ENCODE data around the gene CPB2.

CPB2 gene

DNA sequence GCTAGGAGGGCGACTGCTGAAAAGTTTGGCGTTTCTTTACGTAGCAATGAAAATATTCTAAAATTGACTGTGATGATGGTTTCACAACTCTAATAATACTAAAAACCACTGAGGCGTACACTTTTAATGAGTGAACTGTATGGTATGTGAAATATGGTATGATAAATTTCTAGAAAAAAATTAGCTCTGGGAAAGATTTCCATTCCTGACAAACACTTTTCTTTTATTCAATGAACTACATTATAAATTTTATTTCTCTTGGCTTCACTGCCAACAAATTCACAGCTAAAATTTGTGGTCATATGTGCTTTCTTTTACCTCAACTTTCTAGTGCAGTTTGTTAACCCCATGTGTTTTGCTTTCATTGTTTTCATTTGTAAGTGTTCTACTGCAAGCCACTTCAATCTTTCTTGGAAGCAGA, 63.4 kb downstream of the CPB2 start:
- DNase-seq (ENCODE audit: low read depth): no peak

DNA sequence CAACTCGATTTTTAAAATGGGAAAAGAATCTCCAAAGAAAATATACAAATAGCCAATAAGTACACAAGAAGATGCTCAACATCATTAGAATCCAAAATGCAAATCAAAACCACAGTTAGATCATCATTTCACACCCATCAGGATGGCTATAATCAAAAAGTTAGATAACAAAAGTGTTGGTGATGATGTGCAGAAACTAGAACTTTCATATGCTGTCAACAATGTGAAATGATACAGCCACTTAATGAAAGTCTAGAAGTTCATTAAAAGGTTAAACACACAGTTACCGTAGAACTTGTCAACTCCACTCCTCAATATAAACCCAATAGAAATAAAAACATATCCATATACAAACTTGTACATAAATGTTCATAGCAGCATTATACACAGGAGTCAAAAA, 64.1 kb downstream of the CPB2 start:
- no peak for TF ChIP-seq CTCF (IDR thresholded peaks at IDR 0.05; ENCODE audit: insufficient read depth, low read depth, low read length, missing control alignments)
- H3K4me3 ChIP-seq (ENCODE audit: low read length): no peak overlapping the region
- DNase-seq (ENCODE audit: low read depth): no peak

More for the DNA sequence above, 63.4 kb downstream of the CPB2 start:
- no peak overlapping the region for H3K4me3 ChIP-seq (ENCODE audit: low read length)
- TF ChIP-seq CTCF (IDR thresholded peaks at IDR 0.05; ENCODE audit: insufficient read depth, low read depth, low read length, missing control alignments): no peak

- DNase-seq (ENCODE audit: low read depth): no peak
- H3K4me3 ChIP-seq (ENCODE audit: low read length): no peak overlapping the region
- no peak for TF ChIP-seq CTCF (IDR thresholded peaks at IDR 0.05; ENCODE audit: insufficient read depth, low read depth, low read length, missing control alignments)
Measured at GRCh38 chr13:46039411-46040182, 65.2 kb downstream of the CPB2 start.

GRCh38 chr13:46038296-46038695, 66.5 kb downstream of the CPB2 start:
- no peak overlapping the region for H3K4me3 ChIP-seq (ENCODE audit: low read length)
- no peak for TF ChIP-seq CTCF (IDR thresholded peaks at IDR 0.05; ENCODE audit: insufficient read depth, low read depth, low read length, missing control alignments)
- DNase-seq (ENCODE audit: low read depth): no peak

GRCh38 chr13:46035066-46035465, 69.8 kb downstream of the CPB2 start:
- H3K4me3 ChIP-seq (ENCODE audit: low read length): no peak overlapping the region
- no peak for DNase-seq (ENCODE audit: low read depth)
- TF ChIP-seq CTCF (IDR thresholded peaks at IDR 0.05; ENCODE audit: insufficient read depth, low read depth, low read length, missing control alignments): no peak

- H3K4me3 ChIP-seq (ENCODE audit: low read length): no peak overlapping the region
- no peak for DNase-seq (ENCODE audit: low read depth)
- TF ChIP-seq CTCF (IDR thresholded peaks at IDR 0.05; ENCODE audit: insufficient read depth, low read depth, low read length, missing control alignments): no peak
Measured at GRCh38 chr13:46032341-46032740, 72.5 kb downstream of the CPB2 start.

Data from epithelial cell of esophagus (primary cell).